ENCODE data around the gene R3HDM2.
"Not testable (repeated sequence)": the region's sequence is repeated elsewhere in the genome, so short reads cannot be mapped to it uniquely, and the experiment has no call there.

R3HDM2 gene

GRCh38 chr12:57320639-57321038 is 110.2 kb downstream of the R3HDM2 start:
- no peak for DNase-seq

GRCh38 chr12:57319678-57320469 is 111.0 kb downstream of the R3HDM2 start:
- DNase-seq, result peak; percentile 10

- DNase-seq, result no peak
Measured at GRCh38 chr12:57315681-57316080, 115.2 kb downstream of the R3HDM2 start.

GRCh38 chr12:57312287-57312686 is 118.6 kb downstream of the R3HDM2 start:
- DNase-seq, result not testable (repeated sequence)

- no peak for DNase-seq
Measured at GRCh38 chr12:57309420-57309819, 121.4 kb downstream of the R3HDM2 start.

- no peak for DNase-seq
Measured at GRCh38 chr12:57300961-57301584, 129.8 kb downstream of the R3HDM2 start.

GRCh38 chr12:57299514-57300016 is 131.3 kb downstream of the R3HDM2 start:
- no peak for DNase-seq

- no peak for DNase-seq
Measured at GRCh38 chr12:57296291-57296690, 134.6 kb downstream of the R3HDM2 start.

GRCh38 chr12:57282073-57282472 is 148.8 kb downstream of the R3HDM2 start:
- not testable (repeated sequence) for DNase-seq

GRCh38 chr12:57280211-57281062 is 150.4 kb downstream of the R3HDM2 start:
- peak; percentile 24 for DNase-seq

- DNase-seq, result no peak
Measured at GRCh38 chr12:57278465-57279381, 152.1 kb downstream of the R3HDM2 start.

- DNase-seq, result no peak
Measured at GRCh38 chr12:57276935-57277563, 153.8 kb downstream of the R3HDM2 start.

GRCh38 chr12:57276233-57276632 is 154.6 kb downstream of the R3HDM2 start:
- DNase-seq, result not testable (repeated sequence)

- DNase-seq, result no peak
Measured at GRCh38 chr12:57273516-57273915, 157.3 kb downstream of the R3HDM2 start.

- no peak for DNase-seq
Measured at GRCh38 chr12:57272337-57273151, 158.3 kb downstream of the R3HDM2 start.

GRCh38 chr12:57270966-57271470 is 159.8 kb downstream of the R3HDM2 start:
- DNase-seq, result no peak

- DNase-seq, result no peak
Measured at GRCh38 chr12:57268264-57268663, 162.6 kb downstream of the R3HDM2 start.

- no peak for DNase-seq
Measured at GRCh38 chr12:57266681-57267080, 164.2 kb downstream of the R3HDM2 start.

- no peak for DNase-seq
Measured at GRCh38 chr12:57263096-57263495, 167.7 kb downstream of the R3HDM2 start.

- DNase-seq, result no peak
Measured at GRCh38 chr12:57262126-57262822, 168.6 kb downstream of the R3HDM2 start.
